Fibroblast of skin of right biceps (primary cell): Measurements from ENCODE around the gene PLEKHG4.
A peak's percentile ranks its signal among the peaks of the same experiment; 100 is the strongest.

ENCODE experiments used
- DNase-seq: peaks from one replicate; pipeline ENCODE4 v3.0.0-alpha.2; 2013

Gene PLEKHG4

DNA sequence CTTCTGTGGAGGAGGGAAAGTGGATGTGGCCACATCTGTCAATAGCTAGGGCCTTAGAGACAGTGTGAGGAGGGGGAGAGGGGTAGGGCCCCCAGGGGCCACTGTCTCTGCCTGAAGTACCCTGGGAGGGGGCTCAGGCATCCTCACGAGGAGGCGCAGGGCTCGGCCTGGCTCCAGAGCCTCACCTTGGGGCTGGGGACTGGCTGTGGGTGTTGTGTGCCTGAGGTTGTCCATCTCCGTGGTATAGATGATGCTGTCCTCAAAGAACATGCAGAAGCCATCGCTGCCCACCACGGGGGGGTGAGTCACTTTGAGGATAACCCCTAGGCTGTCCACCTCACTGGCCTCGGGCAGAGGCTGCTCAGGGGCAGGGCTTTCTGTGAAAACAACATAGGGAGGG lies 12.1 kb downstream of the PLEKHG4 start:
- no peak for DNase-seq

DNA sequence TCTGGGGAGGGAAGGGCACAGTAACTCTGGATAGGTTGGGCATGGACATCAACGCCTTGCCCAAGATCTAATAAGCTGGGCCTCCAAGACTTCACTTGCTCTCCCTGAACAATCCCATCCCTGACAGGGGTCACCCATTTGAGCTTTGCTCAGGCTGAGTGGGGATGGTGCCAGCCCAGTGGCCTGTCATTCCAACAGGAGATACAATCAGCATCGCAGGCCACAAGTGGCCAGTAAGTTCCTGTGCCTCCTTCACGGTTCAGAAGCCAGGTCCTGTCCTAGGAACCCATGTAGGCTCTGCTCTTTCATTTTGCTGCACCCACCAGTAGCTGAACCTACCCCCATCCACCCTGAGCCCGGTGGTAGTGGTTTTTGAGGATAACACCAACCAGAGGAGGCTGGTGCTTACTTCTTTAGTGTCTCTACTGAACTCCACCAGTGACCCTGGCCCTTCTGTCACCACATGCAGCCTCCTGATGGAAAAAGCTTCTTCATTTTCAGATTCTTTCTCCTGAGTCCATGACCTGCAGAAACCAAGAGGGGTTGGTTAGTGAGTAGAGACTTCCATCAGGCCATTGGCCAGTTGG lies 14.9 kb downstream of the PLEKHG4 start:
- DNase-seq, result no peak

DNA sequence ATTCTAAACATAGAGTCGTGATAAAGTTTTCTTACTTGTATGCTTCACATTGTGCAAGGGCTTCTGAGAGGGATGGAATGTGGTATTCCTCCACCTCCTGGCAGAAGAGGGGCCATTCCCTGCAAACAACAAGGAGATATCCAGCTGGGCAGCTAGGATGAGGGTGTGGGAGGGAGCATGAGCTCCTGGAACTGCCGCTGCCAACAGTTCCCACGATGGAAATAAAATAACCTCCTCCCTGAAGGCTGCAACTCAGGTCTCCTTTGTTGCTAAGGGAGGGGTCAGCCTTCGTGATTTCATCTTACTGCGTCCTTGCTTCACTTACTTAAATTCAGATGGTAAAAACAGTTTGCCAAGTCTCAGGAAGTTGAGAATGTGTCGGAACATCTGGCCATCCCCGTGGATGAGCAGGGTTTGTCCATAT lies 15.6 kb downstream of the PLEKHG4 start:
- peak; percentile 40 for DNase-seq

DNA sequence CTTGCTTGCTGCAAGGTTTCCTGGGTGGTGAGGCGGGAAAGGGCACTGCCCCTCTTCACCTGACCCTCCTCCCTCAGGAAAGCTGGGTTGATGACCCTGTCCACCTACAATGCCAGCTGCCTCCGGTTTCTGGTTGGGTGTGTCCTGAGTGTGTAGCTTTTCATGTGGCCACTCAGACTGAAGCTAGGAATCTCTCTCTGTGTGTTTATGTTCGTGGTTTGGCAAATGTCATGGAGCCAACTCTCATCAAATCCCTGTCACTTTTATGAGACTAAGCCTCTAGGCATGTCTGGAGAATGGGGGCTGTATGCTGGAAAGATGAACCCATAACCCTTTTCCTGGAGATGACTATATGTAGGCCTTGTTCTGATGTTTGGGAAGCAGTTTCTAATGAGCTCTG lies 17.1 kb downstream of the PLEKHG4 start:
- DNase-seq, result peak; percentile 85

DNA sequence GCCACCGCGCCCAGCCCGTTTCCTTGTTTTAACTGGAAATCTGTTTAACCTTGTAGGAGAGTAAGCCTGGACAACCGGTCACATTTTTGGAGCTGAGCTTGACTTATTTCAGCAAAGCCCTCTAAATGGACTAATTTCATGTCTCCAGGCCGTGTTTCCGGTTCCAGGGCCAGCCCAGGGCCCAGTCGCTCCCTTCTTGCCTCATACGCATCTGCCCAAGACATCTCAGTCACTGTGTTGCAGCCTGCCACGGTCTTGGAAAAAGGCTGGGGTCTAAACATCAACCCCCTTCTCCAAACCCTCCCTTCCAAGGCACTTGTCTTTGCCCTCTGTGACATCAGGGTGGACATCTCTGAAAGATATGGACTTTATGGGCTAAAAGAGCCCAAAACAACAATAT lies 18.9 kb downstream of the PLEKHG4 start:
- DNase-seq, result no peak

DNA sequence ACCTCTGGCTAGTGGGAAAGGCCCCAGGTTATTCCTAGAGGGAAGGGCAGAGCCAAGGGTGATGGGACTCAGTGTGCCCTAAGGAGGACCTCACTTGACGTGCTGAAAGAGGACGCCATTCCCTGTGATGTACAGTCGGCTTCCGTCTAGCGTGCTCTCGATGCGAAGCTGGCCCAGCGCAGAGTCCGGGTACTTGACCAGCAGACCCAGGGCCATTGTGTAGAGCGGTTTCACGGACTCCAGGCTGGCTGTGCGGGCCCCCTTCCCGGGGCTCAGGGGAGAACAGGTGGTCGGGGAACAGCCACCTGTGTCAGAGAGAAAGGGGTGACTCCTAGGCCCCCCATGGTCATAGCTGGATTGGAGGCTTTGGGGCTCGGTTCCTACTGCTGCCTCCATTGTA lies 19.9 kb downstream of the PLEKHG4 start:
- DNase-seq, result no peak

DNA sequence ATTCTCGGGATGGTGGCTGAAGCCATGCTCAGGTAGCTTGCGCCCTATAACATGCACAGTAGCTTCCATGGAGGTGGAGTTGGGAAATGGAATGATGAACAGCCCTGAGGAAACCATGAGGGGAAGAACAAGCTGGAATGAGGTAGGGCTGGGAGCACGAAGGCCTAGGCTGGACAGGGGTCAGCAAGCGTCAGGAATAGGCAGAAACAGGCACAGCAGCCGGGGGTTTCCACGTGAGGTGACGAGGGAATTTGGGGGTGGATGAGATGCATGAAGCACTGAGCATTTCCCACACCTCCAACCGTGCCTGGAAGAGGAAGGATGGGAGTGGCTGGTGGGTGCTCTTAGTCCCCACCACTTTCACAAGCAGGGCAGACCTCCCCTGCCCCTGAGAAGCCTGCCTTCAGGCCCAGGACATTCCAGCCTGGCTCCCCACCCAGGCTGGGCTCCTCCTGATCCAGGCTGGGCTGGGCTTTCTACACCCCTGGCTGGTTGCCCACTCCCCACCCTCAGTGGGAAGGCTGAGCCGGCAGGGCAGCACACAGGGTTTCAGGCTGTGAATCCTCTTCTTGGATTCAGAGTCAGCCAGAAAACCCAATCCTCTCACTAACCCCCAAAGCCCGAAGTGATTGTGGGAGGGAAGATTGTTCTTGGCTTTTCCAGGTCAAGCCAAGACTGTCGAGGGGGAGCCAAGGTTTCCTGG lies 21.9 kb downstream of the PLEKHG4 start:
- DNase-seq, result no peak

DNA sequence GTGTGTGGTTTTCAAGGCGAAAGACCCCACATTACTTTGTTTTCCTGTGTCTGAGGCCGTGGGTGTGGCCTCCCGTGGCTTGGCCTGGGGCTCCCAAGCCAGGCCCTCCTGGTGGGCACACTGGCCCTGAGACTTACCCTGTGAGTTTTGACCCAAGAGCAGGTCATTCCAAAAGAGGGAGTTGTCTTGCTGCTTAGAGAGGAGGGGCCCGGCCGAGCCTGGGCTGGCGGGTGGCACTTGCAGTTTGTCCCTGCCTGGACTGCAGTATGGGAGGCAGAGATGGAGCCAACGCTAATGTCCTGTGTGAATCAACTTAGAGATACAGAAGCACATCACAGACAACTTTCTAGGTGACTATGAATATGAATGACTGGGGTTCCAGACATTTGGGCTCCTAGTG lies 22.7 kb downstream of the PLEKHG4 start:
- DNase-seq, result no peak

DNA sequence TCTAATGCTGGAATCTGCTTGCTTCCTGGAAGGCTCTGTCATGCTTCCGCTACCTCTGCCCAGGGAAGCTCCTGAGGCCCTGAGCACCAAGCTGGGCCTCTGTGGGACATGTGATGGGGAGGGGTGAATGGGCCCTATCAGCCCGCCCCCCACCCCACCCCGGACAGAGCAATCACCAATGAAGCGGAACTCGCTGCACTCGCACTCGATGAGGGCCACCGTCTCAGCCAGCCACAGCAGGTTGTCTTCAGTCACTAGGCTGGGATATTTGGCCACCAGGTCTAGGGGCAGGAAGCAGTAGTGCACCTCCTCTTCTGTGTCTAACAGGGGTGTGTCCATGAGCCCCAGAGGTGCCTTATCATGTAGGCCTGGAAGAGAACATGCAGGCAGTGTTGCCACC lies 23.6 kb downstream of the PLEKHG4 start:
- DNase-seq, result no peak

DNA sequence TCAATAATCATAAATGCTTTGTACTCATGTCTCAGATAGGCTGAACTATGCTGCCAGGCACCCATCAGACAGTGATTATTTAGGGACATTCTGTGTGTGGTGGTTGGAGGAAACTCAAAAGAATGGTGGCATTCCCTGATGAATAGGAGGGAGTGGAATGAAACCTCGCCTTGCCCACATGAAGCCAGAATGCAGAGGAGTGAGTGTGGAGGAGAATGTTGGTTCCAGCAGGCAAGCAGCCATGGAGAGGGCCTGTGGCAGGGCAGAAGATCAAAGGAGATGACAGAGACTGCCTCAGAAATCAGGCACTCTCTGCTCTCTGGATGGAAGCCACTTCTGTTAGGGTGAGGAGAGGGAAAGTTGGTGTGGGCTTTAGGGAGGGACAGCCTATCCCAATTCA lies 24.7 kb downstream of the PLEKHG4 start:
- peak; percentile 26 for DNase-seq

DNA sequence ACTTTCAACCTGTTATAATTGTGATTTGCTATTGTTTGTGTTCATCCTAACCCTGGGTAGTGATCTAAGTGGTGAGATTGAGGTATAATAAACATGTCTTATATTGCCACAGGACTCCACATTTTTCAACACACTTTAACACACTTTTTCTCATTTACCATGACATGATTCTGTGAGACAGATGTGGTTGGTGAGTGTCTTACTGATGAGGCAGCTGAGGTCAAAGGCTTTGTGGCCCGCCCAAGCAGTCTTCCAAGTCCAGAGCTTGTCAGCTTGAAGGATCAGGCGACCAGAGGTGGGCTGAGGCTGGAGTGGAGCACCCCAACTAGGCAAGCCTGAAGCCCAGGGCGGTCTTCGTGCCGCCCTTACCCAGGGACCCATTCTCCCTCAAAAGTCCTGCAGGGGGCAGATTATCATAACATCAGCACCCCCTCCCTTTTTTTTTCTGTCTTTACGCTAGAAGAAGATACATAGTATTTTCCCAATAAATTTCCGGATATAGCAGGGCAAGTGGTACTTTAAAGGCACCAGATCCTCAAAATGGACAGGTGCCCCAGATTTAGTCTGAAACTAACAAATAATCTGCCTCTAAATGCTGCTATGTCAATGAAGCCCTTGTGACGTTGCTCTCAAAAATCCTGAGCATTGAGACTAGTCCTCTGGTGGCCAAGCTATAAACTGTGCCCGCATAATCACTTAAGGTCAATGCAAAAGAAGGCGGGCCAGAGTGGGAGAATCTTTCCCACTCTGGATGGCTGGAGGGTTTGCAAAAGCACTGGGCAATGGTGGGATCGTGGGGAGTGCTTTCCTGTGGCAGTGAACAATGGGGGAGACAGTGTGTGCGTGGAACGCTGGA lies 26.1 kb downstream of the PLEKHG4 start:
- DNase-seq, result no peak

DNA sequence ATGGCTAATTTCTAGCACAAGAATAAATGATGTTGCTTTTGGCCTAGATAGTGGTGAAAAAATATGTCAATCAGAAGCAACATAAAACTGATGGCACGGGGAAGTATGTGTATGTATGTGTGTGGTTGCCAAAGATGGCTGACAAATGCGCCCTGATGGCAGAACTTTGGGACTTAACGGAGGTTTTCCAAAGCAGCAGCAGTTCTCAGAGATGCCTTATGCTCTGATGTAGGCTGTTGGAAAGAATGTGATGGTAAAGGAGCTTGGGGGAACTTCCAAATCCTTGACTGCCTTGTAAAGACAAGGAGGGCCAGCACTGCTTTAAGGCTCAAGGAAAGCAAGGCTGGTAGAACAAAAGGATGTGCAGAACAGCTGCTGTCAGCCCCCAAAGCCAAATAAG lies 31.2 kb downstream of the PLEKHG4 start:
- DNase-seq, result no peak

DNA sequence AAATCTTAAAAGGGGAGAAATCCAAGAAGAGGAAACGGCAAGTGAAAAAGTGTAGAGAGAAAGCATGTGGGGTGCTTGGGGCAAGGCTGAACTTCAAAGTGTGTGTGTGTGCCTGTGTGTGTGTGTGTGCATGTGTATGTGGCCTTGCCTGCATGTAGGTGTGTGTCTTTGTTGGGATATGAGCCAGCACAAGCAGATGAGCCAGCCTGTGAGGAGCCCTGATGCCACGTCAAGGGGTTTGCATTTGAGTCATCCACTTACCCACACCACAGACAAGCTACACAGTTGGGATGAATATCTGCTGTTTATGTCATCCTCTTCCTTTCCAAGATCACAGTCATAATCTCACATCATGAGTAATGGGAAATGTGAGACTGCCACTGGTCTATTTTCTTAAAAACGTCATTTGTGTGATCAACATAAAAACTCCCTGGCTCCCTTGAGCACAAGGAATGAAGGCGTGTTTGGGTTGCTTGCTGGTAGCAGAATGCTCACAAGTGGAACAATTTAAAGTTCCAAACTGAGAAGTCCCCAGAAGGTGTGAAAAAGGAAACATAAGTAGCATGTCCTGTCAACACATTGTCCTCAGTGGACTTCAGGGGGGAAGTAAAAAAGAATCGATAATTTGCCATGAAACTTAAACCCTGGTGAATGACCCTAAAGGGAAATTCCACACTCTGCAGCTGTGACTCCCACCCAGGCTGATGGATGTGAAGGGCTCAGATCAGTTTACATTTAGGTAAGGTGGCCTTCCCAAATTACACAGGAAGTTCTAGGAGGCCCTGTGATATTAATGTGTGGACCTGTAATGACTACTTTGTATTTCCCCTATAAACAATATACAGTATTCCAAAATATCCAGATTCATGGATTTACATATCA lies 32.5 kb downstream of the PLEKHG4 start:
- peak; percentile 100 for DNase-seq

DNA sequence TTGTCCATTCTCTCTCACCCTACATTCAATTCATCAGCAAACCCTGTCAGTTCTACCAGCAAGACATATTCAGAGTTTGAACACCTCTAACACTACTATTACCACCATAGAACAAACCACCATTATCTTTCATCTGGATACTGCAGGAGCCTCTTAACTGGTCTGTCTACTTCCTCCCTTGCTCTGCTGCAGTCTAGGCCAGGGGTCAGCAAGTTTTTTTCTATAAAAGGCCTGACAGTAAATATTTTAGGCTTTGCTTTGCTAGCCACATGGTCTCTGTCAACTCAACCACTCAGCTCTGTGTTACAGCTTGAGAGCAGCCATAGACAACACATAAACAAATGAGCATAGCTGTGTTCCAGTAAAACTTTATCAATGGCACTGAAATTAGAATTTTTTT lies 33.4 kb downstream of the PLEKHG4 start:
- no peak for DNase-seq

DNA sequence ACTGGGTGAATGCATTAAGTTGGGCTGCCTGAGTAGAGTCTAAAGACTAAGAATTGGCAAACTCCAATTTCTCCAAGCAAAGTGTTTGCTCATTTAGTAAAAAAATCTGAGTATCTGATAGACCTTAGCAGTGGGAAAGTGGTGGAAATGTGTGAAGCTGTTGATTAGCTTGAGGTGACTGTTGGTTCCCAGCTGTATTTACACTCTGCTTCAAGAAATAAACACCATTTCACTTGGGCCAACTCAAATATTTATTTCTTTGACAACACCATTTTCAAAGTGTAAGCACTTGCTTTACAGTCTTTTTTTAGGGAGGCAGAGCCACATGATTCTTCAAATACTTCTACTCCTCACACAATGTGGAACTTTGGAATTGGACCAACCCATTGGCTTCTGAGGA lies 38.5 kb downstream of the PLEKHG4 start:
- no peak for DNase-seq

DNA sequence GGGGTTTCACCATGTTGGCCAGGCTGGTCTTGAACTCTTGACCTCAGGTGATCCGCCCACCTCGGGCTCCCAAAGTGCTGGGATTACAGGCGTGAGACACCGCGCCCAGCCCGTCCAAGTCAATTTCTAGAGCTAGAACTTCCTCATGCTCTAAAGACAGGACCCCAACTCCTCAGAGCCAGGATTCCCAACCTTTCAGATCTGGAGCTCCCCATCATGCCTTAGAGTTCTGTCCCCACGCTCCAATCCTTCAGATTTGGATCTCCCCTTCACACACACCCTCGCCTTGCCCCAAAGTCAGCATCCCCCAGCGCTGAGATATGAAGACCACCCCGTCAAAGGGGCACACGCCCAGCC lies 46.8 kb downstream of the PLEKHG4 start:
- no peak for DNase-seq

DNA sequence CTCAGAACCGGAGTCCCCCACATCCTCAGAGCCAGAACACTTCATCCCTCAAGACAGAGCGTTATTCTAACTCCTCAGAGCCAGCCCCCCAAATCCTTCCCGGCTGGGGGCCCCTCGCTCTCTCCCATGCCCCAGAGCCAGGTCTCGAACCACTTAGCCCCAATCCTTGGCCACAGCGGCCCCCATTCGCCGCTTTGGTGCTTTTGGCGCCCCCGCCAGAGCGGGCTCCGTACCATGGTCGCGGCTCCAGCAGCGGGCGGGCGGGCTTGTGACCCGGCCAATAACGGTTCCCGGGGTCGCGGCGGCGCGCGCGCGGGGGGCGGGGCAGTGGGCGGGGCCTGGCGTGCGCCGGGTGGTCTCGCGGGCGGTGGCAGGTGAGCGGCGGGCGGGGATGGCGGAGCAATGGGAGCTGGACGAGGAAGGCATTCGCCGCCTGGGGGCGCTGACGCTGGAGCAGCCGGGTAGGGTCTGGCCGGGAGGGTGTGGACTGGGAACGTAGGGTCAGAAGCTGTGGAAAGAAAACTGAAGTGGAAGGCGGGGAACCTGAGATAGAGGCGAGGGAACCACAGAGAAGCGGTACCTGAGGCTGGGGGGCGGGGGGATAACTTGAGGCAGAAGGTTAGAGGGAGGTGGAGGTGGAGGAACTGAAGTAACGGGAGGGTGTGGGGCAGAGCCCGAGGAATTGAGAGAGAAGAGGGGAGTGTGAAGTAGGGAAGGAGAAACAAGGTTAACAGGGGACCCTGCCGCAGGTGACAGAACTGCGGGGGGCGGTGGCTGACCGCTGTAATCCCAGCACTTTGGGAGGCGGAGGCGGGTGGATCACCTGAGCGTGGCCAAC lies 47.4 kb downstream of the PLEKHG4 start, which contains the start of the genes KCTD19 and LRRC36:
TSS of gene KCTD19 (minus strand) at position 270 of the 838 bp plus-strand sequence. CDS start at position 236, 34 bp downstream.
TSS of gene LRRC36 (plus strand) at position 344 of the 838 bp plus-strand sequence. CDS start at position 392, 48 bp downstream.
- no peak for DNase-seq

DNA sequence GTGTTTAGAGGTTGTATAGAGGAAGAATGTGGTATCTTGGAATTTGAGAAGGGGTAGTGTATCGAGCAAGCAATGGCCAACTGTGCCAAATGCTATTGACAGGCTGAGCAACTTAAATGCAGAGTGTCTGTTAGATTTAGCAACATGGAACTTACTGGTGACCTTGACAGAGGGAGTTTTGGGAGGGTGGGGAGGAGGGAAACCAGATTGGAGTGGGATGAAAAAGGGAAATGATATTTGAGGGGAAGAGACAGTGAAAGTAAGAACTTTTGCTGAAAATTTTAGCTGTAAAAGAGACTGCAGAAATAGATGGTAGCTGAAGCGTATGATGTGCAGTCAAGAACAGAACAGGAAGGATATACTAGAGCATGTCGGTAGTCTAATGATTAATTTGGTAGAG lies 48.4 kb downstream of the PLEKHG4 start:
- no peak for DNase-seq

DNA sequence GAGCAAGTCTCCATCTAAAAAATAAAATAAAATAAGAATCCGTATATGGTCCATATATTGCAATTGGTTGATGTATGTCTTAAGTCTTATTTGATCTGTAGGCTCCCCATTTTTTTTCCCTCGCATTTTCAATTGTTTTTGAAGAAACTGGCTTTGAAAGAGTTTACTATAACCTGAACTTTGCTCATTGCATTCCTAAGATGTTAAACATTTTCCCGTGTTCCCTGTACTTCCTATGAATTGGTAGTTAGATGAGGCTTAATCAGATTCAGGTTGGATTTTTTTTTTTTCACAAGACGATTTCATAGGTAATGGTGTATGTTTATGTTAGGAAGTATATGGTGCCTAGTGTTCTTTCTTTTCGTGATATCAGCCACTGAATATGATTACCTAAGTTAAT lies 50.6 kb downstream of the PLEKHG4 start:
- DNase-seq, result no peak

DNA sequence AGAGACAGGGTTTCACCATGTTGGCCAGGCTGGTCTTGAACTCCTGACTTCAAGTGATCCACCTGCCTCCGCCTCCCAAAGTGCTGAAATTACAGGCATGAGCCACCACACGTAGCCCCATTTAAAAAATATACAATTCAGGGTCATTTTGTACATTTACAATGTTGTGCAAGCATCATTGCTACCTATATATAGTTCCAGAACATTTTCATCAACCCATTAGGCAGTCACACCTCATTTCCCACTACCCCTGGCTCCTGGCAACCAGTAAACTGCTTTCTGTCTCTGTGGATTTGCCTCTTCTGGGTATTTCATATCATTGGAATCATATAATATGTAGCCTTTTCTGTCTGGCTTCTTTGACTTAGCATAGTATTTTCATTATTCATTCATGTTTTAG lies 54.0 kb downstream of the PLEKHG4 start:
- no peak for DNase-seq

DNA sequence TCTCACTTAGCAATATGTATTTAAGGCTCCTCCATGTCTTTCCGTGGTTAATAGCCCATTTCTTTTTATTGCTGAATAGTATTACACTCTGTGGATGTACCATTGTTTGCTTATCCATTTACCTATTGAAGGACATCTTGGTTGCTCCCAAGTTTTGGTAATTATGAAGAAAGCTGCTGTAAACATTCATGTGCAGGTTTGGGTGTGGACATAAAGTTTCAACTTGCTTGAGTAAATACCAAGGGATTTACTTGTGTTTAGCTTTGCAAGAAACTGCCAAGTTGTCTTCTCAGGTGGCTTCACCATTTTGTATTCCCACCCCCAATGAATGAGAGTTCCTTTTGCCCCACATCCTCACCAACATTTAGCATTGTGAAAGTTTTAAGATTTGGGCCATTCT lies 56.8 kb downstream of the PLEKHG4 start:
- no peak for DNase-seq

DNA sequence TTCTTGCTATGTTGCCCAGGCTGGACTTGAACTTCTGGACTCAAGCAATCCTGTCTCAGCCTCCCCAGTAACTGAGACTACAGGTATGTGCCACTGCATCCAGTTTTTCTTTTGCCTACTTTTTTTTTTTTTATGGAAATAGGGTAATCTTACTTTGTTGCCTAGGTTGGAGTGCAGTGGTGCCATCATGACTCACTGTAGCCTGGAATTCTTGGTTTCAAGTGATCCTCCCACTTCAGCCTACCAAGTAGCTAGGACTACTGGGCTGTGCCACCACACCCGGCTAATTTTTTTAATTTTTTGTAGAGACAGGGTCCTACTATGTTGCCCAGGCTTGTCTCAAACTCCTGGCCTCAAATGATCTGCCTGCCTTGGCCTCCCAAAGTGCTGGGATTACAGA lies 57.3 kb downstream of the PLEKHG4 start:
- no peak for DNase-seq
